Smooth muscle cell (in vitro differentiated cells): Measurements from ENCODE around the gene UNCX. TPM values are rescaled to one million over a fixed set of nuclear protein-coding genes. Genes with fewer than 3 reads are reported as not detected.

Experiments used
- DNase-seq: peaks from one replicate; lab custom pipeline; 2025; ENCODE audit not compliant: unreplicated experiment; lab: John Stamatoyannopoulos, UW
- H2AFZ ChIP-seq: fragments of 200-600 bp; sonication (generic); 2 replicates; pipeline ENCODE4 v1.6.0; 2016; ENCODE audit warnings: antibody characterized with exemption, low read depth, mild to moderate bottlenecking
- H3F3A ChIP-seq: fragments of 200-600 bp; sonication (generic); 2 replicates; pipeline ENCODE4 v1.6.0; 2017; ENCODE audit warnings: antibody characterized with exemption, low read depth
- H3K27ac ChIP-seq: fragments of 200-600 bp; sonication (generic); 2 replicates; pipeline ENCODE4 v1.5.1; 2016; ENCODE audit warnings: low read depth, mild to moderate bottlenecking
- H3K27me3 ChIP-seq: fragments of 200-600 bp; sonication (generic); 2 replicates; pipeline ENCODE4 v1.6.1; 2016; ENCODE audit warnings: low read depth, mild to moderate bottlenecking
- H3K36me3 ChIP-seq: fragments of 200-600 bp; sonication (generic); 2 replicates; pipeline ENCODE4 v1.5.1; 2016; ENCODE audit warnings: low read depth
- H3K4me1 ChIP-seq: fragments of 200-600 bp; sonication (generic); 2 replicates; pipeline ENCODE4 v1.5.1; 2016; ENCODE audit warnings: low read depth
- H3K4me2 ChIP-seq: fragments of 200-600 bp; sonication (generic); 2 replicates; pipeline ENCODE4 v1.6.0; 2016; ENCODE audit warnings: mild to moderate bottlenecking
- H3K4me3 ChIP-seq: fragments of 200-600 bp; sonication (generic); 2 replicates; pipeline ENCODE4 v1.5.1; 2016; ENCODE audit warnings: mild to moderate bottlenecking
- H3K79me2 ChIP-seq: fragments of 200-600 bp; sonication (generic); 2 replicates; pipeline ENCODE4 v1.6.0; 2016; ENCODE audit warnings: low read depth, mild to moderate bottlenecking
- H3K9ac ChIP-seq: fragments of 200-600 bp; sonication (generic); 2 replicates; pipeline ENCODE4 v1.6.0; 2016; ENCODE audit warnings: low read depth
- H3K9me3 ChIP-seq: fragments of 200-600 bp; sonication (generic); replicated peaks from 2 replicates; pipeline ENCODE4 v1.5.1; 2016; ENCODE audit warnings: low read depth
- H4K20me1 ChIP-seq: fragments of 200-600 bp; sonication (generic); 2 replicates; pipeline ENCODE4 v1.6.0; 2016; ENCODE audit warnings: low read depth
- WGBS: methylation state at CpG from one replicate; pipeline ENCODE4 v1.1.7; 2016; ENCODE audit warnings: low lambda C conversion rate; 5-methylcytosine and 5-hydroxymethylcytosine counted together
- polyA plus RNA-seq: library from polyadenylated mRNA; unstranded; fragments of >200 nt; fragmentation: Nextera tagmentation; extraction: Ambion mirVana; gene quantifications from 2 replicates; pipeline ENCODE4 v1.2.1, GENCODE V29; 2016
- total RNA-seq: library from RNA; depleted of rRNA; stranded (reverse); fragments of >200 nt; gene quantifications from 2 replicates; pipeline ENCODE4 v1.2.3, GENCODE V29; 2014
- TF ChIP-seq, protein P1 (sequence below): fragments of 200-600 bp; sonication (generic); IDR thresholded peaks from 2 replicates; pipeline ENCODE4 v1.5.1; 2017; ENCODE audit warnings: borderline replicate concordance, mild to moderate bottlenecking, antibody characterized with exemption; ENCODE audit not compliant: insufficient read depth, poor library complexity, severe bottlenecking

Gene UNCX
- total and polyA plus RNA-seq, 2 experiments from 2014 or later = not detected

DNA sequence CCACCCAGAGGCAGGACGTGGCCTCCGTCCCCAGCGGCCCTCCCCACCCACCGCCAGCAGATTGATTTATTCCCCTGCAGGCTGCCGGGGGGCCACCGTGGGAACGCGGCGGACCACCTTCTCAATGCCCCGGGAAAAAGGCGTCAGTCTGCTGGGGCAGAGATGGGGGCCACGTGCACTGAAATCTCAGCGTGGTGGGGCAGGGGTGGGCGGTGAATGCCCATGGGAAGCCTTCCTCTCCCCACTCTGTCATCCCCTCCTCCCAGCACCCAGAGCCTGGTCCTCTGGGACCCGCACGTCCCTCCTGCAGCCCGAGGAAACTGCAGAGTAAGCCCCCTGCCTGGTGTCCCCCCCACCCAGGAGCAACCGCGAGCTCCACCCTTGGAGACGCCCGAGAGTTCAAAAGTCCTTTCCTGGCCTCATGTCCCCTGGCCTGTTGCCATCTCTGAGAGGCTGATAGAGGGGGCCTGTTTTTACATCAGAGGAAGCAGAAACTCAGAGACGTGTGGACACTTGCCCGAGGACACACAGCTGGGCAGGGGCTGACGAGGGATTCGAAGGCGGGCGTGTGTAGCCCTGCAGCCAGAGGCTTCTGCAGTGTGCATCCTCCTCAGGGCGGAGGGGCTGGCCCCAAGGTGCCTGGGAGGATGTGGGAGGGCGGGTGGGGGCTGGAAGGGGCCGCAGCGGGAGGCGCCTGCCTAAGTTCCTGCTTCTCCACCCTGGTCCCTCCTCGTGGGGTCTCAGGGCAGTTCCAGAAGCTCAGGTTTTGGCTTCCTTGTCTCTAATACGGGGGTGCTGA, 21.8 kb downstream of the UNCX start:
- H3K36me3 ChIP-seq = no peaks in the 10 kb centered on the region
- H4K20me1 ChIP-seq = no peaks in the 10 kb centered on the region
- no peaks in the 10 kb centered on the region for H3K79me2 ChIP-seq
- TF ChIP-seq, protein P1, sequence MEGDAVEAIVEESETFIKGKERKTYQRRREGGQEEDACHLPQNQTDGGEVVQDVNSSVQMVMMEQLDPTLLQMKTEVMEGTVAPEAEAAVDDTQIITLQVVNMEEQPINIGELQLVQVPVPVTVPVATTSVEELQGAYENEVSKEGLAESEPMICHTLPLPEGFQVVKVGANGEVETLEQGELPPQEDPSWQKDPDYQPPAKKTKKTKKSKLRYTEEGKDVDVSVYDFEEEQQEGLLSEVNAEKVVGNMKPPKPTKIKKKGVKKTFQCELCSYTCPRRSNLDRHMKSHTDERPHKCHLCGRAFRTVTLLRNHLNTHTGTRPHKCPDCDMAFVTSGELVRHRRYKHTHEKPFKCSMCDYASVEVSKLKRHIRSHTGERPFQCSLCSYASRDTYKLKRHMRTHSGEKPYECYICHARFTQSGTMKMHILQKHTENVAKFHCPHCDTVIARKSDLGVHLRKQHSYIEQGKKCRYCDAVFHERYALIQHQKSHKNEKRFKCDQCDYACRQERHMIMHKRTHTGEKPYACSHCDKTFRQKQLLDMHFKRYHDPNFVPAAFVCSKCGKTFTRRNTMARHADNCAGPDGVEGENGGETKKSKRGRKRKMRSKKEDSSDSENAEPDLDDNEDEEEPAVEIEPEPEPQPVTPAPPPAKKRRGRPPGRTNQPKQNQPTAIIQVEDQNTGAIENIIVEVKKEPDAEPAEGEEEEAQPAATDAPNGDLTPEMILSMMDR = no peak
- no peaks in the 10 kb centered on the region for H3K9me3 ChIP-seq
- H3K27me3 ChIP-seq = peaks cover 63% of the 10 kb centered on the region
- no peak for DNase-seq
- no peak overlapping the region for H2AFZ ChIP-seq
- H3K9ac ChIP-seq = no peak overlapping the region
- H3K4me1 ChIP-seq = no peaks in the 10 kb centered on the region
- H3K4me3 ChIP-seq = no peak overlapping the region
- WGBS = 83% methylated on average over 25 of the region's 34 CpGs
- no peak overlapping the region for H3K27ac ChIP-seq
- no peaks in the 10 kb centered on the region for H3F3A ChIP-seq
- H3K4me2 ChIP-seq = no peak overlapping the region

DNA sequence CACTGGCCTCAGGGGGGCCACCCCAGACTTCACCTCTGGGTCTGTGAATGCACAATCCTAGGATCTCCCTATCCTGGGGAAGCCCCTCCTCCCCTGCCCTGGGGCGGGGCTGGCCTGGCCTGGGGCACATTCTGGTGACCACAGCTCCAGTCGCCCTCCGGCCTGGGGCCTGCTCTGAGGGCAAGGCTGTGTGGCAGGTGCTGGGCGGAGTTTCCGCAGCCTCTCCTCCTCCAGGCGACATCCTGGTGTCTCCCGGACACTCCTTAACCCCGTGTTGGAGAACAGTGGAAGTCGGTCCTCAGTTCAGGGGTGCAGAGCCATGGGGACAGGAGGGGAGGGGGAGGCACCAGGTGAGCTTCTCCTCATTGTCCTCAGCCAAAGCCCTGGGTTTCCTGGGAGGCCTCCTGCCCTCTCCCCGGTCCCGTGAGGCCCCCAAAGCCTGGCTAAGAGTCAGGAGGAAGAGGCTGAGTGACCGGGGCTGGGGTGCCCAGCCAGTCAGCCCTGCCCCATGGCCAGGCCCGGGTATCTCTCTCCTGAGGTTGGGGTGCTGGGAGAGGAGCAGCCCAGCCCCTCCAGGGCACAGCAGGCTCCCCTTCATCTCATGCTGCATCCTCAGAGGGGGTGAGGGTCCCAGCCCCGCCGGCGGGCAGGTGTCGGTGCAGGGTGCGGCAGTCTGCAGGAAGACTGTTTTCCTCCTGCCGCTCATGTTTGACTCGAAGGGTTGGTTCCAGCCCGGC, 22.6 kb downstream of the UNCX start:
- no peaks in the 10 kb centered on the region for H3K9me3 ChIP-seq
- WGBS = 78% methylated on average over 21 of the region's 21 CpGs
- DNase-seq = no peak
- peaks cover 56% of the 10 kb centered on the region for H3K27me3 ChIP-seq
- H3F3A ChIP-seq = no peaks in the 10 kb centered on the region
- H3K79me2 ChIP-seq = no peaks in the 10 kb centered on the region
- TF ChIP-seq, protein P1 = no peak
- no peak overlapping the region for H3K27ac ChIP-seq
- H3K4me3 ChIP-seq = no peak overlapping the region
- H4K20me1 ChIP-seq = no peaks in the 10 kb centered on the region
- H3K36me3 ChIP-seq = no peaks in the 10 kb centered on the region
- no peak overlapping the region for H3K4me2 ChIP-seq
- H3K9ac ChIP-seq = no peak overlapping the region
- no peaks in the 10 kb centered on the region for H3K4me1 ChIP-seq
- H2AFZ ChIP-seq = no peak overlapping the region

DNA sequence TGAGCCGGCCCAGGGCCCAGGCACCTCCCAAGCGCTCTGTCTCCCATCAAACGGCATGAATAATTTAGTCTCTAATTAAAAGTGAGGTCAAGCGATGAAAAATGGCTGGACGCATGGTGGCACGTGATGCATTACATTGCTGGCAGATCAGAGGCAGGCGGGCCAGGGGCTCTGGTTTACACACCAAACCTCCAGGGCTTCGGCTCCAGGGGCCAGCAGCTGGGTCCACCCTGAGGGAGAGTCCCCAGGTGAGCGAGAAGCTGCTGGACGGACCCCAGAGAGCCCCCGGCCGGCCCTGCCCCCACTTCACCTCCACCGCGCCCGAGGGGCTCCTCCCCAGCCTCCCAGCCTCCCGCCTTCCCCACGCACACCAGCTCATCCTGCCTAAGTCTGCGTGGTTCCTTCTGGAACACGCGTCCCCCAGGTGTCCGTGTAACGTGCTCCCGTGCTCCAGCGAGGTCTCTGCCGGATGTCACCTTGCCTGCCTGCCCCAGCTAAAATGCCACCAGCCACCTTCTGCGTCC, 23.2 kb downstream of the UNCX start:
- Histone ChIP-seq H3K9me3 (no peaks in the 10 kb centered on the region), H3K36me3 (no peaks in the 10 kb centered on the region), H3F3A (no peaks in the 10 kb centered on the region), H2AFZ (no peak overlapping the region), H3K4me1 (no peaks in the 10 kb centered on the region), H3K27ac (no peak overlapping the region), H3K27me3 (peaks cover 53% of the 10 kb centered on the region), H3K4me2 (no peak overlapping the region), H3K9ac (no peak overlapping the region), H3K4me3 (no peak overlapping the region), H3K79me2 (no peaks in the 10 kb centered on the region), H4K20me1 (no peaks in the 10 kb centered on the region)
- no peak for DNase-seq
- WGBS = 82% methylated on average over 18 of the region's 26 CpGs
- TF ChIP-seq, protein P1 = no peak
